Measurements from ENCODE around the gene UNC93A.
"Not testable (repeated sequence)": the region's sequence is repeated elsewhere in the genome, so short reads cannot be mapped to it uniquely, and the experiment has no call there.

UNC93A gene

DNA sequence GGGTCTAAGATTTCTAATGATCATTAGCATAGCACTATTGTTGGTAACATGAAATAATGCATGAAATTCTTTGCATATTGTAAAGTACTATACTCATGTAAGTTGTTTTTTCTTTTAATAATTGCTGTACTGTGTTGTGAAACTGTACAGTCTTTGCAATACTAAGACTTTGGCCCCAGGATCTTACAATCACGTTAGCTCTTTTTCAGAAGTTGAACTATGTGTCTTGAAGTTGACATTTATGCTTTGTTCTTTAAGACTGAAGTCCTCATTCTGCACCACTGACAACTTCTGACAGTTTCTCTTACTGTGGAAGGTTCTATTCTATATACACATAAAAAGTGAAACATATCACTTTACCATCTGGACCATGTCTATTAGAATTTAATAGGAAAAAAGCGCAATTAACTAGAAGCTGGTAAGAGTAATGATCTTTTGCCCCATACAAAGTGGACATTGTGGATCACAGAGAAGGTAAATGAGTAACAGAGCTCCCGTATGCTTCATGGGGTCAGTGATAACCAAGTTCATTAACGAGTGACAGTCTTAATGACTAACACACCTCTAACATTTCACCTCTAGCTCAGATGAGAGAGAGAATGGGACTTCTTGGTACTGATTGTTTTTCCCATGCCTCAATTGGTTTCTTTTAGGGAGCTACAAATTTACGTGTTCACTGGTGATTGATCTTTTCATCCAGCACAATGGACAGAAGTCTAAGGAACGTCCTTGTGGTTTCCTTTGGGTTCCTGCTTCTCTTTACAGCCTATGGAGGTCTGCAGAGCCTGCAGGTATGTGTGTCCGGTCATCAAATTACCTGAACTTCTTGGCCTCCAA, at the start of gene UNC93A:
Gene UNC93A (plus strand): TSS at position 530 of the 837 bp plus-strand sequence. CDS start 175 bp downstream, at position 705.
- TF ChIP-seq ZC3H10 (CRISPR knock-in tag; IDR thresholded peaks at IDR 0.05) (no peak), ZNF70 (CRISPR knock-in tag; IDR thresholded peaks at IDR 0.05) (no peak), CREB5 (CRISPR knock-in tag; IDR thresholded peaks at IDR 0.05; ENCODE audit: low read depth) (no peak), ZFP3 (CRISPR knock-in tag; IDR thresholded peaks at IDR 0.05) (no peak), RARB (CRISPR knock-in tag; IDR thresholded peaks at IDR 0.05) (no peak), ISL1 (CRISPR knock-in tag; IDR thresholded peaks at IDR 0.05) (no peak), TCF4 (CRISPR knock-in tag; IDR thresholded peaks at IDR 0.05; ENCODE audit: borderline replicate concordance) (no peak), SNAI2 (CRISPR knock-in tag; IDR thresholded peaks at IDR 0.05) (no peak)
- ATAC-seq, result no peak

DNA sequence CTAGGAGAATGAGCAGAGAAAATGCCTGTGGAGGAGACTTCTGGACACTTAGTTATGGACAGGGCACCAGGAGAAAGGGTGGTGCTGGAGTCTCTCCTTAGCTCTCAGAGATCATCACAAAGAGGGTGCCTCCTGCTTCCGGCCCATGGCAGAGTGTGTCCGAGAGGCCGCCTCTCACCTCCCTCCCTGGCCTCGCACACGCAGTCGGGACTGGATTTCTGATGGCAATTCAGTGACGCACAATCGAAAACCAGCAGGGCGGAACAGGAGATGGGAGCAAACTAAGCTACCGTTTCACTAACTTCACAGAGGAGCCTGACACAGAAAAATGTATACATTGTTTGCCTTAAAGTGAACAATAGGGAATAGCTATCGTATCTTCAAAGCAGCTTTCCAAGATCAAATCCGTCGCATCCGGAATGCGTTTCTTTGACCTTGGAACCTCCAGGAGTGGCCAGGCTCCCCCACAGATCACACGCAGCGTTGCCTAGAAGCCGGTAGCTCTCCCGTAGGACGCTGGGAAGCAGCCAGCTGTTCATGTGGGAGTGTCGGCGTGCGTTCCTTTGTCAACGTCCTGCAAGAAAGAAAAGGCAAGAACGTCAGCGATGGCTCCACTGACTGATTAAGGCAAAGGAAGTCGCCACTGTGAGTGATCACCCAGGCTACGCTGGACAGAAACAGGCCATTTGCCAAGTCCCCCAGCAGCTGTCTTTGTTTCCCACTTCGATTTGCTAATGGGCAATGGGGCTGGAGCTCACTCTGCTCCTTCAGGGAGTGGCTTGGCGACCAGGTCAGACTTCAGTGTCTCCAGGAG, 49.6 kb upstream of the UNC93A start:
- not testable (repeated sequence) for ATAC-seq

DNA sequence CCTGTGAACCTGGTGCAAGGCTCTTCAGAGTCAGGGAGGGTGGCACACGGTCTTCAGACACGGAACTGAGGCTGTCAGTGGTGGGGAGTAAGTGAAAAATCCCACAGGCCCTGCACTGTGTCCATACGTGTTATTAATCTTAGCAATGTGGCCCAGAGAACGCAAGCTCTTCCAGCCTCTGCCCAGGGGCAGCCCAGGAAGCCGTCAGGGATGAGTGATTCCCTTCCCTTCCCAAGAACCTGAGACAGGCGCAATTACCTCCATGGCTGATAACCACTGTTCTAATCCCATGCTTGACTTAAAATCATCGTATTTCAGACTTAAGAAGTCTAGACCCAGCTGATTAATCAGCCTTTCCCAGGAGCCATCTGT, 49.0 kb upstream of the UNC93A start:
- not testable (repeated sequence) for ATAC-seq

- not testable (repeated sequence) for ATAC-seq
These were observed 48.5 kb upstream of the UNC93A start for GRCh38 chr6:167242511-167243051.

GRCh38 chr6:167244064-167244960, 46.8 kb upstream of the UNC93A start:
- ATAC-seq, result no peak
- TF ChIP-seq CSDC2 (CRISPR knock-in tag; IDR thresholded peaks at IDR 0.05) (no peak), OSR1 (CRISPR knock-in tag; IDR thresholded peaks at IDR 0.05) (no peak)

- no peak for ATAC-seq
- TF ChIP-seq ZNF8 (CRISPR knock-in tag; IDR thresholded peaks at IDR 0.05) (no peak), RARB (CRISPR knock-in tag; IDR thresholded peaks at IDR 0.05) (no peak), SNAI2 (CRISPR knock-in tag; IDR thresholded peaks at IDR 0.05) (no peak), BACH2 (CRISPR knock-in tag; IDR thresholded peaks at IDR 0.05; ENCODE audit: borderline replicate concordance) (no peak), TCF4 (CRISPR knock-in tag; IDR thresholded peaks at IDR 0.05; ENCODE audit: borderline replicate concordance) (no peak), TSHZ2 (CRISPR knock-in tag; IDR thresholded peaks at IDR 0.05) (no peak), ZC3H10 (CRISPR knock-in tag; IDR thresholded peaks at IDR 0.05) (no peak), ARNTL (CRISPR knock-in tag; IDR thresholded peaks at IDR 0.05; ENCODE audit: borderline replicate concordance, low read depth) (no peak), CSDC2 (CRISPR knock-in tag; IDR thresholded peaks at IDR 0.05) (no peak), ZFP3 (CRISPR knock-in tag; IDR thresholded peaks at IDR 0.05) (no peak), PATZ1 (CRISPR knock-in tag; IDR thresholded peaks at IDR 0.05; ENCODE audit: borderline replicate concordance) (no peak), ZNF565 (CRISPR knock-in tag; conservative IDR thresholded peaks at IDR 0.05; ENCODE audit: low read depth) (no peak), ZNF70 (CRISPR knock-in tag; IDR thresholded peaks at IDR 0.05) (no peak), ISL1 (CRISPR knock-in tag; IDR thresholded peaks at IDR 0.05) (no peak), OSR1 (CRISPR knock-in tag; IDR thresholded peaks at IDR 0.05) (no peak), ZFP30 (CRISPR knock-in tag; IDR thresholded peaks at IDR 0.05) (no peak), CREB5 (CRISPR knock-in tag; IDR thresholded peaks at IDR 0.05; ENCODE audit: low read depth) (no peak), ESRRG (CRISPR knock-in tag; IDR thresholded peaks at IDR 0.05) (no peak), PPARA (CRISPR knock-in tag; IDR thresholded peaks at IDR 0.05; ENCODE audit: borderline replicate concordance) (no peak), GLIS3 (CRISPR knock-in tag; IDR thresholded peaks at IDR 0.05) (no peak)
These were observed 46.1 kb upstream of the UNC93A start for GRCh38 chr6:167244991-167245390.

Measured in SK-N-SH treated with all-trans-retinoic acid at 6 μM for 48 hours (cell line).